Activated CD4-positive, alpha-beta T cell treated with anti-CD3 and anti-CD28 coated beads, Interleukin-2, amount 50 U/mL, for 4 hours (primary cell): ENCODE measurements around the gene PLA2G4B.

ENCODE experiments used
- DNase-seq, 2 experiments: peaks; one replicate each; pipeline ENCODE4 v3.0.0-alpha.2; 2020

The PLA2G4B gene

GRCh38 chr15:41827880-41828806 is 10.5 kb upstream of the PLA2G4B start, which contains the start of gene JMJD7:
Gene JMJD7, plus strand, starts transcription at chr15:41828092. Its CDS starts 33 bp downstream, at chr15:41828125.
- DNase-seq, result peak; percentile 96 to 97

DNA sequence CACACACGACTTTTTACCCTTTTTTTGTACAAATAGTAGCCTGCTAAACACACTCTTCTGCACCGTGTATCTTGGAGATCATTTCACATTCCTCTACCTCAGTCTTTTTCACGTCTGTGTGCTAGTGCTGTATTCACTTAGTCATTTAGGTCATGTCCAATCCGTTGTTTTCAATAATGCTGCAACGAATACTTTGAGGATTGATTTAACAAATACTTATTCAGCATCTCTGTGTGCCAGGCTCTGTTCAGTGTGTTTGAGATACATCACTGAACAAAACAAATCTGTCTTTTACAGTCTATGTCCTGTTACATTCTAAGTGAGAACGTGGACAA is 9.9 kb upstream of the PLA2G4B start:
- DNase-seq, result no peak

DNA sequence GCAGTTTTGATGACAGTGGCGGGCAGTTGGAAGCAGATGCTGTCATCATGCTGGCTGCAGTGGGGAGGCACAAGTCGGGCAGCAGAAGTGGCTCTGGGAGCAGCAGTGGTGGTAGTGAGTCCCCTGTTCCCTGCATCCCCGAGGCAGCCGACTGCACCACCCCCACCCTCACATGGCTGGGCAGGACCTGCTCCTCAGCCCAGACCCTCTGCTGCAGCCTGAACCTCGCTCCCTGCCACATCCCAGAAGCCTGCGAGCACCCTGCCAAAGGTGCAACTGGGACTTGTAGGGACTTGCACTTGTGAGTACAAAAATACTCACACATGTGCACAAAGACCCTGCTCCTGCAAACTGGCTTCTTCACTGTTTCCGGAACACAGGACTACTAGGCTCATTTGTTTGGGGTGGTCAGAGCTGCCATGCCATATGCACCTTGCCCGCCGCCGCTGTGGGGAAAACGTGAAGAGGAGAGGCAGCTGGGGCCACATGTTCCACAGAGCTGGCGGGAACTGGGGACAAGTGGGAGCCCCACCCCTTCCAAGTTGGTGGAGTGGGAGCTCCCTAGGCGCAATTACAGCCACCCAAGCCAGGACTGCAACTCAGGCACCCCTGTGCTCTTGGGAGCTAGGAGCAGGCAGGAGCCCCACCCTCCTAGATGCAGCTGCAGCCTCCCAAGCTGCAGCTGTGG is 8.5 kb upstream of the PLA2G4B start:
- DNase-seq, result no peak

DNA sequence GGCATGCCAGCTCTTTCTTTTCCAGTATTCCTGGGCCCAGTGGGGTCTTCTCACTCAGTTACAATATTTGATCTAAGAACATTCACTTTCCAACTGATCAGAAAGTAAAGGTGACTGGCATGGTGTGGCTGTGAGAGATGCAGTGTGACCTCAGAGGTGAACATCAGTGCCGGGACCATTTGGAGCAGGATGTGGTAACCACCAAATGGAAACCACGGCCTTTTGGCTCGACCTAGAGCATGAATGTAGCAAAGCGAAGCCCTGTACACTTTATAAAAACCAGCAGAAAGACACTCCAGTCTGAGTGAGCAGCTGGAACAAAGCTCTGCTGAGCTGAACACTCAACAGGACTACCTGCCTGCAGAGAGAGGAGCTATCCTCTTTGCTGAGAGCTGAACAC is 7.4 kb upstream of the PLA2G4B start:
- peak; percentile 12 to 18 for DNase-seq

DNA sequence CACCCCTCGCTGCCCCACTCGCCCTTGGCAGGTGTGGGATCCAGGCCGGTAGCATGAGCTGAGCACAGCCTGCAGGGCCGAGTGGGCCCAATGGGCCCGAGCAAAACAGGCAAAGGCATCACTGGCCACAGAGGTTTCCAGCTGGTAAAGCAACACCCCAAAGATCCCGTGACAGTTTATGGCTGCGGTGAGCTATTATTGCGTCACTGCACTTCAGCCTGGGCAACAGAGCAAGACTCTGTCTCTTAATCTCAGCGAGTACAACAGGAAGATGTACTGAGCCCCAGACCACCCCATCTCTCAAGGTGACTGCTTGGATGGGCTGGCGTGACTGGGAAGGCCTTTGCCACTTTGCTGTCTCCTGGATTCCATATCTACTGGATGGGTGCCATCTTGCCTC is 6.4 kb upstream of the PLA2G4B start:
- DNase-seq, result no peak

GRCh38 chr15:41832875-41833274 is 5.8 kb upstream of the PLA2G4B start:
- DNase-seq, result no peak

- DNase-seq, result no peak
Observed at GRCh38 chr15:41834096-41834495, 4.6 kb upstream of the PLA2G4B start.

- DNase-seq, result no peak
Observed at GRCh38 chr15:41836073-41836472, 2.6 kb upstream of the PLA2G4B start.

- DNase-seq, result no peak
Observed at GRCh38 chr15:41836713-41837454, 1.8 kb upstream of the PLA2G4B start.

- DNase-seq, result no peak
Observed at GRCh38 chr15:41839781-41840491, 1.3 kb downstream of the PLA2G4B start.

DNA sequence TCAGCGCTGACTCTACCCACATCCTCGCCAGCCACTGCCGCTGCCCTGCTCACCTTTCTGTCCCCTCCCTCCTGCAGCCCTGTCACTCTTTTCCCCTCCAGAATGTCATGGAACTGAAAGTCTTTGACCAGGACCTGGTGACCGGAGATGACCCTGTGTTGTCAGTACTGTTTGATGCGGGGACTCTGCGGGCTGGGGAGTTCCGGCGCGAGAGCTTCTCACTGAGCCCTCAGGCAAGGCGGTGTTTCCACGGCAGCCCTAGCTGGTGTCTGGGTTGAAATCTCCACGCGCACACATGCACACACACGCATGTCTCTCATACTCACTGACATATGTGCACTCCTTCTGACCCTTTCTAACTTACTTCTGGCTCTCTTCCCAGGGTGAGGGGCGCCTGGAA is 2.0 kb downstream of the PLA2G4B start:
- DNase-seq, result no peak

DNA sequence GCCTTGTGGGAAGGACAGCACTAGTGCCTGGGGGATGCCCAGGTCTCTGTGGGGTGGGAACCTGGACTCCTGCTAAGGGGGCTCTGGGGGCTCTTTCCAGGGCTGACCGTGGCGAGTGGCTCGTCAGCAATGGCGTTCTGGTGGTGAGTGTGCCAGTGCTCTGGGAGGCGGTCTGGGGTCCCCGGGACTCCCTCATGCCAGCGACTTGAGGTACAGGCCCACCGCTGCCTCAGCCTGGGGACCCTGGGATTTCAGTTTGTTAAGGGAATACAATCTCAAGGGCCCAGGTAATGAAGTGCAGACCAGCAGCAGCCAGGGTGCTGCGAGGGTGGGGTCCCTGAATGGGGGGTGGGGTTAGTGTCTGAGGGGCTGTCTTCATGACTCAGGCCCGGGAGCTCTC is 2.5 kb downstream of the PLA2G4B start:
- no peak for DNase-seq

DNA sequence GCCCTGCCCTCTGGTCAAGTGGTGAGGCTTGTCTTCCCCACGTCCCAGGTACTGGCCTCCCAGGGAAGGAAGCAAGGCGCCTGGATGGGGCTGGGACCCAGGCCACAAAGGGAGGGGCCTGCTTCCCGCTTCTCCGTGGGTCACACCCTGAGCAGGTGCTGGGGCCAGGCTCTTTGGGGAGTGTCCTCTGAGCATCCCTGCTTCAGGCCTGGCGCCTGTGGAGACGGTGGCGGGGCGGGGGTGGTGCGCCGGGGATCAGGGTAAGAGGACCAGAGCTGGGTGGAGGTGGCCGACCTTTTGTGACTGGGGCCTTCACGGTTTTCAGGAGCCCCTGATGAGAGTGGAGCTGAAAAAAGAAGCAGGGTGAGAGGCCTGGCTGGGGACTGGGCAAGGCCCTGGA is 3.6 kb downstream of the PLA2G4B start:
- DNase-seq, result no peak

- DNase-seq, result no peak
Observed at GRCh38 chr15:41843571-41843970, 4.9 kb downstream of the PLA2G4B start.

GRCh38 chr15:41844814-41845213 is 6.2 kb downstream of the PLA2G4B start:
- no peak for DNase-seq

DNA sequence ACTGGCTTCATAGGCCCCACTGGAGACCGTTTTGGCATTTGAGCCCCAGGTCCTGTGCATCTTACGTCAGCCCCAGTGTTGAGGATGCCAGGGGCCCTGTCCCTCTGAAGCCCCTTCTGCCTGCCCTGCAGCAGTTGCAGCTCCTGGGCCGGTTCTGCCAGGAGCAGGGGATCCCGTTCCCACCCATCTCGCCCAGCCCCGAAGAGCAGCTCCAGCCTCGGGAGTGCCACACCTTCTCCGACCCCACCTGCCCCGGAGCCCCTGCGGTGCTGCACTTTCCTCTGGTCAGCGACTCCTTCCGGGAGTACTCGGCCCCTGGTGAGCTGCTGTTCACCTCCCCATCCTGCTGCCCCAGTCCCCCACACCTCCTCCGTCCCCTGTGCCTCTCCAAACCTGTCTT is 8.6 kb downstream of the PLA2G4B start:
- DNase-seq, result no peak

GRCh38 chr15:41847981-41848380 is 9.3 kb downstream of the PLA2G4B start:
- no peak for DNase-seq

DNA sequence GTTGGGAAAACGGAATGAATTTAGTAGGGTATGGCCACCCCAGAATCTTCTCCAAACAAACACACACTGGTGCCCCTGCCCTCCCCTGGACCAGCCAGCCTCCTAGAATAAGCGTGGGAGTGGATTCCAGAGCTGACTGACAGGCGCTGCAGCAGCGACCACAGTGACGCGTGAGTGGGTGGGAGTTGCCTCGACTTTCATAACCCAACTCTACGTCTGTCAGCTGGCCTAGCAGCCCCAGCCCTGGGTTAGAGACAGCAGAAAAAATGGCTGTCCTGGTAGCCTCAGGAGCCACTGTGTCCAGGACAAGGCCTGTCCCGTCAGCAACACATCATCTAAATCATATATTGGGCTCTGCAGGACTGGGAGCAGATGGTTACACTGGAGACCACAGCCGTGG is 10.0 kb downstream of the PLA2G4B start:
- DNase-seq, result no peak

- DNase-seq, result no peak
Observed at GRCh38 chr15:41849204-41849603, 10.6 kb downstream of the PLA2G4B start.

- no peak for DNase-seq
Observed at GRCh38 chr15:41849861-41850260, 11.2 kb downstream of the PLA2G4B start.

DNA sequence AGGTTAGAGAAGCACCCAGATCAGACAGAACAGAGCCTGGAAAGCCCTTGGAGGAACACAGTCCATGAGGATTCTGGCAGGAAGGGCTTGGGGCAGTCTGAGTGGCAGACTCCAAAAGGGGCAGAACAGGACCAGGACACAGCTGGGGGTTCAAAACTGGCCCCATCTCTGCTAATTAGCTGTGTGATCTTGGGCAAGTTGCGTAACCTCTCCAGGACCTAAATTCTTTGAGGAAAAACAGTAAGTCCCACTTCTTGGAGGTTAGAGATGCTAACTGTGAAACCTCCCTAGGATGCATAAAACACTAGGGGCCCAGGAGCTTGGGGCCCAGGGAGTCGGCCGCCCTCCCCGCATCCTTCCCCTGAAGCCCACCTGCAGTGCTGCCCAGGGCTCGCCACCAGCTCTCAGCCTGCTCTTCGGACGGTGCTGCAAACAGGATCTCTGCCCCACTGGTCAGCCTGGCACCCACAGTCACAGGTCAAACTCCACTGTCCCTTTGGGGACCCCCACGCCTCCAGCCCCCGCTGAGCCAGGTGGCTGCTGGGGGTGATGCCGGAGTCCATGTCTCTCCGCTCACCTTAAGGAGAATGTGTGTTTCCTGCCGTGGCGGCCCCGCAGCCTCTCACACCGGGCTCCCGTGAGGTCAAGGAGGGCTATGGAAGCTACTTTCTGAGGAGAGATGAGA is 12.0 kb downstream of the PLA2G4B start:
- no peak for DNase-seq

- no peak for DNase-seq
Observed at GRCh38 chr15:41851167-41851523, 12.5 kb downstream of the PLA2G4B start.
